Lung microvascular endothelial cell (primary cell): ENCODE measurements around the gene BRSK1. TPM values are rescaled to one million over a fixed set of nuclear protein-coding genes. Genes with fewer than 3 reads are reported as not detected.

Experiments
- DNase-seq, 2 donors: peaks; one replicate each; pipeline versions ENCODE4 v3.0.0 to v3.0.0-alpha.2; 2010; ENCODE audit warnings: low read depth in 2 of 2
- total RNA-seq: library from RNA; depleted of rRNA; stranded (reverse); fragments of >200 nt; gene quantifications from 2 replicates; pipeline ENCODE4 v1.2.1, GENCODE V29; 2014

BRSK1 gene
- total RNA-seq, 1 donor from 2014 or later = 1.2 TPM

- DNase-seq = no peak
These were observed 9.7 kb upstream of the BRSK1 start for GRCh38 chr19:55273978-55274707.

GRCh38 chr19:55275851-55276719 is 7.7 kb upstream of the BRSK1 start:
- no peak for DNase-seq

DNA sequence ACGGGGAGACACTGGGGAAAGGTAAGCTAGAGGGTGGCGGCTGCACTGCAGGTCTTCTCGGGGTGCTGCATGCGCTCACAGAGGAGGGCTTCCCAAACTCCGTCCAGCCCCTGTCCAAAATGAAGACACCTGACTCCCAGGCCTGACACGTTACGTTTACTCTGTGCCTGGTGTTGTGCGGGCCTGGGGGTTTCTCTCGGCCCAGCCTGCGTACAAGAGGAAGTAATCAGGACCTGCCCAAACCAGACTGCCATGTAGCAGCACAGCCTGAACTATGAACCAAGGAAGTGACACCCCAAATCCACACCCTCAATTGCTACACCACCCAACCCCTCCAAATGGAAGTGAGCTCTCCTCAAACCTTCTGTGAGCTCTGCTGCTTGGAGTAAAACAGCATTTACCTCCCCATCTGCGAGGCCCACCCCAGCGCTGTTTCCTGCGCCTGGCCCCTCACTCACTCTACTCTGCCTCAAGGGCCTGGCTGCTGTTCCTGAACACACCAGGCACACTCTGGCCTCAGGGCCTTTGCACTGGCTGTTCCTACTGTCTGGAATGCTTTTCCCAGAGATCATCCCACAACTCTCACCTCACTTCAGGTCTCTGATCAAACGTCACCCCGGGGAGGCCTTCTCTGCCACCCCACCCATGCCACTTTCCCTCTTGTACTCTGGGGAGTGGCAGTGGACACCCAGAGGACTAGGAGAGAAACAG is 6.9 kb upstream of the BRSK1 start:
- no peak for DNase-seq

- DNase-seq = no peak
These were observed 6.3 kb upstream of the BRSK1 start for GRCh38 chr19:55277494-55277893.

DNA sequence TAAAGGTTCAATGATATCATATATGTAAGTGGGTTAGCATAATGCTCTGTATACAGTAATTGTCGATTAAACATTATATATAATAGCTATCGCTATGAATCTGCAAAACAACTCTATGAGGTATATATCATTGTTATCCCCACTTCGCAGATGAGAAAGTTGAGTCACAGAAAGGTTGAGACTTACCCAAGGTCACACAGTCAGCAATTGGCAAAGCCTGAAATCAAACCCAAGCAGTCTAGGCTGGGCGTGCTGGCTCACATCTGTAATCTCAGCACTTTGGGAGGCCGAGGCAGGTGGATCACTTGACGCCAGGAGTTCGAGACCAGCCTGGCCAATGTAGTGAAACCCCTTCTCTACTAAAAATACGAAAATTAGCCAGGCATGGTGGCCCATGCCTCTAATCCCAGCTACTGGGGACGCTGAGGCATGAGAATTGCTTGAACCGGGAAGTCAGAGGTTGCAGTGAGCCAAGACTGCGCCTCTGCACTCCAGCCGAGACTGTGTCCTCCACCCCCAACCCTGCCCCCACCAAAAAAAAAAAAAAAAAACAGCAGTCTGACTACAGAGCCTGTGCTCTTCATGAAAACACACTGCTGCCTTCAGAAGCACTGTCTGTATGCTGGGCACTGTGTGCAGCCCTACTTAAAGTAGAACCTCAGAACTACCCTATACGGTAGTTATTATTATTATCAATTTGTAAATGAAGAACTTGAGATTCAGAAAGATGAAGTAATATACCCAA is 5.2 kb upstream of the BRSK1 start:
- DNase-seq = no peak

- no peak for DNase-seq
These were observed 4.5 kb upstream of the BRSK1 start for GRCh38 chr19:55279340-55279739.

DNA sequence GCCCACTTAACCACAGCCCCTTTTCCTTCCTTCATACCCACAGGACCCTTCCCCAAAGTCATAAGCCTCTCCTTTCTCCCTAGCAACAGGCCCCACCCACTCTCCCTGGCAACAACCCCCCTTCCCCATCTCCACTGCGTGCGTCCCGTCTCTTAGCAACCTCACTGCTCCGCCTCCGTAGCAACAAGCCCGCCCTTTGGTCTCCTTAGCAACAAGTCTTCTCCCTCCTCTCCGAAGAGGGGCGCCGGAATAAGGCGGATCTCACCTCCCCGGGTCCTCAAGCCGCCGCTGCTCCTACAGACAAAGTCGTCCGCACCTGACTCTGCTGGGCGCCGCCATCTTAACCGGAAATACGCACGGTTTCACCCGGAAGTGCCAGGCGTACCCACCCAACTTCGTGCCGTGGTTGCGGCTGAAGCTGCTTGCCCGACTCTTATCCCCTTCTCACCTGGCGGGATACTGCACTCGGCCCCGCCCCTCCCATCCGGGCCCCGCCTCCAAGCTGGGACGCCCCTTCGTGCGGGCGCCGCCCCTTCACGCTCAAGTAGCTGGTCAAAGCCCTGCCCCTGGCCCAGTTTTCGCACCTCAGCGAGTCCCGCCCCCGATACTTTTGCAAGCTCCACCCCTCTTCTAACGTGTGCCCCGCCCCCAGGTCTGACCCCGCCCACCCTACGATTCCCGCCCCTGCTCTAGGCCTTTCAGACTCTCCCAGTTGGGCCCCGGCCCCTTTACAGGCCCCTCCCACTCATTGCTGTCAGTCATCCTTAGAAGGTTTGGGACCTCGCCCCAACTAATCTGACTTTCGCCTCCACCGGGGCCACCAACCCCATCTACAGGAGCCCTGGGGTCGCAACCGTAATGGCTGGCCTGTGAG is 3.8 kb upstream of the BRSK1 start, which contains the start of gene HSPBP1:
HSPBP1 (minus strand) TSS at position 341 of the 874 bp plus-strand sequence. CDS start 502 bp downstream, outside the sequence.
- DNase-seq = peak; percentile 87 to 94

- DNase-seq = no peak
These were observed 735 bp downstream of the BRSK1 start for GRCh38 chr19:55284405-55285058.

DNA sequence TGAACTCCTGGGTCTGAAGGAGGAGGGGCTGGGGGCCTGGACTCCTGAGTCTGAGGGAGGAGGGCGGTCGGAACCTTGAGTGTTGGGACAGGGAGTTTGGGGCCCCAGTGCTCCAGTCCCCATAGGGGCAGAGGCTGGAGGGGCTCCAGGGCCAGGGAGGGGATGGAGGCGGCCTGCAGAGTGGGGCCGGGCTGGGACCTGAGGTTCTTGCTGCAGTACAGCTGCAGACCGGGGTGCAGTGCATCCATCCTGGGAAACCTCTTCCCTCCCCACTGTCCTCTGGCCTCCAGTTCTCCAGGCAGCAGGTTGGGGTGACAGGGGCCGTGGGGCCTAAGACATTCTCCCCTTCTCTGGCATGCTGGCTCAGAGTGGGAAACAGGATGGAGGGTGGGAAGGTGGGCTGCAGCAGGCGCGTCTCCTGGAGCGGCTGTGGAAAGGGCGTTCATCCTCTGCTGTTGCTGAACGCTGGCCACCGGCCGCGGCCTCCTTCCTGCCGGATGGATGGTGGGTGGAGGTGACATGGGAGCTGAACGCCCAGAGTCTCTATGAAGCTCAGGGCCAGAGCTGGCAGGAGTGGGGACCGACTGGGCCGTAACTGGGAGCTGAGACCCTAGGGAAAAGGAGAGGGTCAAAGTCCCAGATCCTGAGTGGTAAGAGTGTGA is 1.6 kb downstream of the BRSK1 start:
- peak in 1 of 2 donors; percentile 40 for DNase-seq

DNA sequence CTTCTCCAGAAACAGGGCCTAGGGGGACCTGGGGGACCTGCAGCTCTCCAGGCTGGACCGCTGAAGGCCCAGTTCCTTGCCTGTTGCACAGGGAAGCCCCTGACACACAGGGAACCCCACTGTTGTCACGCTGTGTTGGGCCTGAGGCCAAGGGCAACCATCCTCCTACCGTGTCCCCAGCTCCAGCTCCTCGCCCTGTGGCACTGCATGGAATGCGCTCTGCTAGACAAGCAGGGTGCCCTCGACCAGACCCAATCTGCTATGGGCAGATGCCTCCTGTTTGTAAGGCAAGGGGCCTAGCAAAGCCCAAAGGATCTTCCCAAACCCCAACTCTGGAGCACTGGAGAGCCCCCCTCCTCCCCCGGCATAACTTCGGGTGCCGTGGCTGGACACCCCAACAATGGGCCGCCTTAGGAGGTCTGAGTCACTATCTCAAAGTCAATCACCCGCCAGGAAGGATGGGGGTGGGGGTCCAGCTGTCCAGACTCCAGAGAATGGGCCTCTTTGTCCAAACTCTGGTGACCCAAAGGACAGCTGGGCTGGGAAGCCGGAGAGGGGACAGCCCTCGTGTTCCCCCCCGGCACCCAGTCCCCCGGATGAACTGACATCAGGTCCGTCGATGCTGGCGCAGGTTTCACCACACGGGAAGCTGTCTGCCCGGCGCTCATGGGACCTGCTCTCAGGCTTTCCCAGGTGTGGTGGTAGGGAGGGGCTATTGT is 3.7 kb downstream of the BRSK1 start:
- DNase-seq = no peak

GRCh38 chr19:55289117-55289796 is 5.5 kb downstream of the BRSK1 start:
- DNase-seq = no peak

GRCh38 chr19:55297267-55297666 is 13.5 kb downstream of the BRSK1 start:
- DNase-seq = no peak

DNA sequence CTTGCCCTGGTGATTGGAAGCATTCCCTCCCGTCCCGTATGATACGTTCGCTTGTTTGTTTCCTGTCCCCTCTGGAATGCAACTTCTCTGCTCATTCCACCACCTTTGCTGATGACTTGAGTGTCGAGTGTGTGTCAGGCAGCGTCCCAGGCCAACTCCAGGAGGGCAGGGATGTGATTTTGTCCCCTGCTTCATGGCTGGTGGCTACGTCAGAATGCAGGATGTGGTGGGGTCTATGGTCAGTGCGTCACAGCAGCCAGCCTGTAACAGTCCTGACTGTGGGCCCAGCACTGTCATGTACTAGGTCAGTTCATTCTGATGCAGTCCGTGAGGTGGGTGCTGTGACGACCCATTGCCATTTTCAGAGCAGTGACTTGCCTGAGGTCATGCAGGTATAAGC is 16.2 kb downstream of the BRSK1 start:
- DNase-seq = no peak

DNA sequence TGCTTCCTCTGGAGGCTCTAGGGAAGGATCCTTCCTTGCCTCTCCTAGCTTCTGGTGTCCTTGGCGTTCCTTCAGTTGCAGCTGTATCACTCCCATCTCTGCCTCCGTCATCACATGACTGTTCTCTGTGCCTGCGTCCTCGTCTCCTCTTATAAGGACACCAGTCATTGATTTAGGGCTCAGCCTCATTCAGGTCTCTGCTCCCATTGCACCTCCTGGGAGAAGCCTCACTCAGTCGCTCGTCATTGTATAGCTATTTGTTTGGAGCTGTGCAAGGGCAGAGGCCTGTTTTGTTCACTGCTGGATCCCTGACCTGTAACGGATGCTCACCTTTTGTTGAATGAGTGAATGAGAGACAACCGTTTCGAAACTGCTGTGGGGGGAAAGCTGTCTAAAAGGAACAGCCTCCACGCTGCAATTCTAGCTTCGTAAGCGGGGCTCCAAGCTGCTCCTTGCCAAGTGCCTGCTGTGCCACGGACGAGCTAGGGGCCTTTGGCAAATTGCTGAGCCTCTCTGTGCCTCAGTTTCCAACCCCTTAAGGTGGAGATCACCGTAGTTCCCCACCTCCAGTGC is 17.2 kb downstream of the BRSK1 start:
- DNase-seq = no peak

GRCh38 chr19:55301459-55302317 is 17.9 kb downstream of the BRSK1 start:
- DNase-seq = peak; percentile 75 to 78

DNA sequence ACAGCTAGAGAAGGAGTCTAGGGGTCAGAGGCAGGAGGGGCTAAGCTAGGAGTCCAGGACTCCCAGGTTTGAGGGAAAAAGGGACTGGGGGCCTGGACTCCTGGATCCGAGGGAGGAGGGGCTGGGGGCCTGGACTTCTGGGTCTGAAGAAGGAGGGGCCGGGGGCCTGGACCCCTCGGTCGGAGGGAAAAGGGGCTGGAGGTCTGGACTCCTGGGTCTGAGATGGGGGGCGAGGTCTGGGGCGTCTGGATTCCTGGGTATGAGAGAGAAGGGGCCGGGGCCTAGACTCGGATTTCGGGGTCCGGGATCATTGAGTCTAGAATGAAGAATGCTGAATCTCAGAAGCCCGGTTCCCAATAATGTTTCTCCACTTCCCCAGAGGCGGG is 18.5 kb downstream of the BRSK1 start:
- no peak for DNase-seq

DNA sequence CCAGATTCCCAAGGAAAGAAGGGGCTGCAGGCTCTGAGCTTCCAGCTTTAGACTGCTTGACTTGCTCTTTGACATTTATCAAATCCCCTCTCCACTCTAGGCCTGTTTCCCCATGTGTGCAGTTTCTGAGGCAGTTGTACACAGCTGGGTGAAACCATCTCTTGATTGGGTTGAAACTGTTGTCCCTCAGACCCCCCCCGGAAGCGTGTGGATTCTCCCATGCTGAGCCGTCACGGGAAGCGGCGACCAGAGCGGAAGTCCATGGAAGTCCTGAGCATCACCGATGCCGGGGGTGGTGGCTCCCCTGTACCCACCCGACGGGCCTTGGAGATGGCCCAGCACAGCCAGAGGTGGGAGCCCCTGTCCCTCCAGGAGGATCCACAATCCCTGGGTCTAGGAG is 19.7 kb downstream of the BRSK1 start:
- peak; percentile 18 to 62 for DNase-seq
